NCI-H1092 treated with DMSO at 0.1 percent for 48 hours (cell line): ENCODE data around the gene SLC22A23.

Experiments
- DNase-seq: peaks from one replicate; lab custom pipeline; 2025; lab: John Stamatoyannopoulos, UW

SLC22A23 gene

DNA sequence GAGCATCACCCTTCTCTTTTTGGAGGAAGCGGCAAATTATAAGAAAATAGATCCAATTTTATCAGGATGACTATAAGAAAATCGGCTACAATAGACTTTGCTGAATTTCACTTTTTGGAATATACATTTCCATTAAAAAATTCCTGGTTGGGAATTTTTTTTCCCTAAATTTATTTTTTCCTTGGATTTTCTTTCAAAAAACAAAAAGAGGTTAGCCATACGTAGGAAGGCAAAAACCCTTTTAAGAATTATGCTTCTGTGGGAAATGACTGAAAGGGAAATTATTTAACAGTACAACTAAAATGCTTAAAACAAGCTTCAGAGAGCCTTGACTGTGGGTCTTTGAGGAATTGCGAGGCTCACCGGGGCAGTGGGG lies 86.9 kb downstream of the SLC22A23 start:
- DNase-seq: no peak

DNA sequence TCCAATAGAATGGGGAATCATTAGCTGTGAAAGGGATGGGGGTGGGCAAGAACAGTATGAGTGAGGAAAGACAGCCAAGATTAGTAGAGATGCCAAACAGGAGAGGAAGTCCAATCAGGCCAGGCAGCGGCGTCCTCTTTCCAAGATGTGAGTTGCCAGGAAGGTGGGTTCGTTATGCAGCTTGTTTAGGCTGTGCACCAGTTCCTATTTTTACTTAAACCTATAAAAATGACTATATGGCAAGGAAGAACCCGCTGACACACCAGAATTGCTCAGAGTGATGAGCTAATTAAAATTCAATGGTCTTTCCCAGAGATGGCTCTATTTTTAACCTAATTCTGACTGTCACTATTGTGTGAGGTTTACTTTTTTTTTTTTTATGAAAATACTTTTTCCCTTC lies 88.2 kb downstream of the SLC22A23 start:
- no peak for DNase-seq

DNA sequence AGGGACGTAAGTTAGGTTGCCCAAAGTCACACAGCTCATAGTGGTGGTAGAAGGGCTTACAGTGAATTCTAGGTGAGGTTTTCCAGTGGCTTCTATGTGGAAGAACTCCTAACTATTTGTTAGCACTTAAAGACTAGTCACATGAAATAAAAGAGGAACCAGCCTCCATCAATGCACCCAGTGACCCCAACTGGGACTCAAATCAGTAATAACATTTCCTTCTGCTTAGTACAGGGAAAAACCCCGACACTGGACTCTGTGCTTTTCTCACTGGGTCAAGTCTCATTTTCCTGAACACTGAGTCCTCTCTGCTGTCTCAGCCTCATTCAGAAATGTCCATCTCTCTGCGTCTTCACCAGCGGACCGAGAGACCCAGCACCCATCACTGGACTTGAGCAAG lies 89.2 kb downstream of the SLC22A23 start:
- no peak for DNase-seq

DNA sequence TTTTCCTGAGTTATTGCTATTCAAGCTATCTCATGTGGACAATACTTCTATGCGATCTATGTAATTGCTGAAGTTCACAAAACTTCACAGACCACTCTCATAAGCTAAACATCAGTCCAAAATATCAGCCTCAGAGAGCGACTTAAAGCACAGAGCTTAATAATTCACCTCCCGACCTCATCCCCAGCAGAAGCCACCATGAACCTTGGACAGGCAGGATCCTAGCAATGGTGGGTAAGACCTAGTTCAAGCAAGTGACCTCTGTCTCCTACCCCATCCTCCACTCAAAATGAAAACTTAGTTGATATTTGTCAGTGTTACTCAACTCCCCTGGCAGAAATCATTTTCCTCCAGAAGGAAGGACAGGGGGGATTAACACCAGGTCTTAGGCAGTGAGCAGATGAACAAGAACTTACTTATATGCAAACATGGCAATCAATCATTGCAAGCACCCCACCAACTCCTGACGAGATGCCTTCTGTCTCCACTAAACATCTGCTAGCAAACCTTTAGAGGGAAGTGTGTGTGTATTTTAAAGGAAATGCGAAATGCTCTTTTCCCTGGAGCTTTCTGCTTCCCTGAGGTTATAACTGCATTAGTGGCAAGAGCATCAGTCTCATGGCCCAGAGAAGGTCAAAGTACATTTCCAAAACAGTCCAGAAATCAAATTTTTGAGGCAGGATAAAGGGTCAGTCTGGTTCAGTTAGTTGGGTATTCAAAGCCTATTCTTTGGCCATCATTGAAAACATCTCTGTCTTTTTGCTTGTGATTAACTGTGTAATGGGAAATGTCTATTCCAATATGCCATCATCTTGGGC lies 90.0 kb downstream of the SLC22A23 start:
- DNase-seq: no peak

DNA sequence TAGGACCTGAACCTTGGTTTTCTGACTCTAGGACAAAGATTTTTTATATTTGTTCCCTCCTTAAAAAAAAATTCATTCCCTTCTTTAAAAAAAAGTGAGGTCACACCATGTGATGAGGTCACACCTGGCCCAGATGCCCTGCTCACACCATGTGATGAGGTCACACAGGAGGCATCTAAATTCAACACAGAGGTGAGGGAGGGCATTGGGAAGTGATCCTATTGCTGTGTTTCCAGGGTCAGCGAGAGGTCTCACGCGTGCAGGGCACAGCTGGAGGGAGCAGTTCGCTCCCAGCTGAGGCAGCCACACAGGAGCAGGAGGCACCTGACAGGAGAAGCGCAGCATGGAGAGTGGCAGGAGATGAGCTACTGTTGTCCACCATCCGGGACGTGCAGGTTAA lies 92.5 kb downstream of the SLC22A23 start:
- no peak for DNase-seq

DNA sequence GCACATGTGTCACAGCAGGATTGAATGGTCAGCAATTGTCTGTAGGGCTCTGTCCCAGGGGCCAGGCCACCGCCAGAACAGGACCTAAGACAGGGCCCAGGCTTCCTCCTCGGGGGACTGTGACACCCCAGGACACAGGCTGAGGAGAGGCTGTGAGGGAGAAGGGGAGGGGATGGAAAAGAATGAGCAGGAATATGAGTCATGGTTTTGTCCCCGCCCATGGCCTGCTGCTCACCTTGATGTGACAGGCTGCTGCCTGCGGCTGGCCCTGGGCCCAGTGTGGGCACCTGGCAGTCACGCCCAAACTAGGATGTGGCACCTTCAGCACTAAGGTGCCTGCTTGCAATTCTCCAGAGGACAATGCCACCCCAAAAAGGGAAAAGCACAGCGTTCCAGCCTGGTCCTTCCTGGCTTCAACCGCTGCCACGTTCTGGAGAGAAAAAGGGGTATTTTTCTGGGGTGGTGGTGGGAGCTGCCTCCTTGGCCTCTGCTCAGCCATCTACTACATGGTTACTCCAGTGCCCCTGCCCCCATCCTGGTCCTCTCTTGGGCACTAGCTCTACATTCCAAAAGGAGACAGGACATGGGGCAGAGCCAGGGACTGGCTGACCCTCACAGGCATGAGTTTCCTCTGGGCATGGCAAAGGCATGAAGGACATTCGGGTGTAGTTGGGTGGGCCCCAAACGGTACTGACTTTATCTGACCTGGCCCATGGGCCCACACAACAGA lies 93.4 kb downstream of the SLC22A23 start:
- no peak for DNase-seq

DNA sequence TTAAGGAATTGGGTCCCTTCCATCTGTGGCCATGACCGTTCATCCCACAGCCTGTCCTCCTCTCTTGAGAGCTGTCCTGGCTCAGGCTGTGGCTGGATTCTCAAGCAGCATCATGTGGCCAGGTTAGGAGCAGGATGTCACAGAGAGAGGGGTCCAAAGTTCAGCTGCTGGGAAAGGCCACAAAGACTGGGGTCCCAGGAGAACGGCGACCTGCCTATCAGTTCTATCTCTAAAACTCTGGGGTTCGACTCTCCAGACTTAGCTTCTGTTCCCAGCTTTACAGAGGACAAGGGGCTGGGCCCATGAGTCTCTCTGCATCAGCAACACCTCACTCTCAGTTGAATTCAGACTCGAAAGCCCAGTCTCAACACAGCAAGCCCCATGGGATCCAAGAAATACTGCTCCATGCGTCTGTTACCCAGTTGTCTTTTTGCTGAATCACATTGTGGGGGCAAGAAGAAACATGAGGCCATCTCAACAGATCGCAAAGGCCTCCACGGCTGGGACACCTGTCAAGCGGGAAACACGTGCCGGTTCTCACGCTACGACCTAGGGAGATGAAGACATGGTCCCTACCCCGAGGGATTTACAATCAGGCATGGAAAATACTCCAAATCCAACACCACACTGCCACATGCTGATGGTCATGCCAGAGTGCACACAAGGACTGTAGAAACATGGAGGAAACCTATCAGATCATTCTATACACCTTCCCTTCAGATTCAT lies 95.4 kb downstream of the SLC22A23 start:
- DNase-seq: no peak

DNA sequence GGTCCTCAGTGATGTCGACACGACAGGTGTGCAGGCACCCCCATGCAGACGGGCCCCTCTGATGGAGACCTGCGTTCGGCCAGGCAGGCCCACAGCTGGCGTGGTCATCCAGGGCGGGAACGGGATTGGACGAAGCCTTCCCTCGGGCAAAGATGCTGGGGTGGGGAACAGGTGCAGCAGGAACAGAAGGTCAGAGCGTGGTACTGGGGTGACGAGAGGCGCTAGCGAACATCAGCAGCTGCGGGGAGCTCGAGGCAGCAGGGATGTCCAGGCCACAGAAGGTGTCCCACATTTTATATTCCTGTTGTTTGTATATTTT lies 96.2 kb downstream of the SLC22A23 start:
- no peak for DNase-seq

DNA sequence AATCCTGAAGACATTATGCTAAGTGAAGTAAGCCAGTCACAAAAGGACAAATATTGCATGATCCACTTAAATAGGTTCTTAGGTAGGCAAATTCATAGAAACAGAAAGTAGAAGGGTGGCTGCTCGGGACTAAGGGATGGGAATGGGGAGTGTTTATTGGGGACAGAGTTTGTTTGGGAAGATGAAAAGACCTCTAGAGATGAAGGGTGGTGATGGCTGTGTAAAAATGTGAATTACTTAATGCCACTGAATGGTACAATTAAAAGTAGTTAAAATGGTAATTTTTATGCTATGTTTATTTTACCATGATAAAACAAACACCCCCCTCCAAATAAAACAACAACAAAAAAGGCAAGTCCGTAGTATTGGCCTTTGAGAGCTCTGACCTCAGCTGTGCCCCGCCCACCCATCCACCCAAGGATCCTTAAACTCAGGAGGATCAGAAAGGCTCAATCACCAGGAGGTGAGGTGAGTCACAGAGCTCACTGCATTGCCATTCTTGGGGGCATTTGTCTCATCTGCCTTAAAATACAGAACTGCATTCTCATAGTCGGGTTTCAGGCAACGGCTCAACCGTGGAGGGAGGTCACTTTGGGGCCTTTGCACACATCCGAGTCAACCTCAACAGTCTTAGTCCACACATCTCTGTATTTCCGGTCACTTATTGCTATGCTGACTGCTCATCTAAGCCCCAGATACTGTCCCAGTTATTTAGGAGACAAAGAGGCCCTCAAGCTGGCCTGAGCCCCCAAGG lies 96.7 kb downstream of the SLC22A23 start:
- no peak for DNase-seq

DNA sequence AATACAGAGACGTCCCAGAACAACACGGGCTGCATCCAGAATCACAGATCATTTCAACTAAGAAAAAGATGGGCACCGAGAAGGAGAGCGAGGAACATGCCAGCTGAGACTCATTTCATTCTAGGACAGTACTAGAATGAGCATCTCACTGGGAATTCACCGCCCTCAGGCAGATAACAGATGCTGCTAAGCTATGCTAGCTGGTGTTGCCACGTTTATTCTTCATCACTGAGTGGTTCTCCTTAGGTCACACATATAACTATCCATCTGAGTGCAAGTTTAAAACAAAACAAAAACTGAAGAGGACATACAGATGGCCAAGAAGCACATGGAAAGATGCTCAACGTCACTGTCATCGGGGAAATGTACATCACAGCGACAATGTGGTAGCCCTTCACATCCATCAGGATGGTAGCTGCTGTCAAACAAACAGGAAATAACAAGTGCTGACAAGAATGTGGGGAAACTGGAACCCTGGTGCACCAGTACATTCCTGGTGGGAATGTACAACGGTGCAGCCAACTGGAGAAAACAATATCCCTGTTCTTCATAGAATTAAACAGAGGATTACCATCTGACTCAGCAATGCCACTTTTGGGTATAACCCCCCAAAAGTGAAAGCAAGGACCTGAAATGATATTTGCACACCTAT lies 97.6 kb downstream of the SLC22A23 start:
- no peak for DNase-seq

DNA sequence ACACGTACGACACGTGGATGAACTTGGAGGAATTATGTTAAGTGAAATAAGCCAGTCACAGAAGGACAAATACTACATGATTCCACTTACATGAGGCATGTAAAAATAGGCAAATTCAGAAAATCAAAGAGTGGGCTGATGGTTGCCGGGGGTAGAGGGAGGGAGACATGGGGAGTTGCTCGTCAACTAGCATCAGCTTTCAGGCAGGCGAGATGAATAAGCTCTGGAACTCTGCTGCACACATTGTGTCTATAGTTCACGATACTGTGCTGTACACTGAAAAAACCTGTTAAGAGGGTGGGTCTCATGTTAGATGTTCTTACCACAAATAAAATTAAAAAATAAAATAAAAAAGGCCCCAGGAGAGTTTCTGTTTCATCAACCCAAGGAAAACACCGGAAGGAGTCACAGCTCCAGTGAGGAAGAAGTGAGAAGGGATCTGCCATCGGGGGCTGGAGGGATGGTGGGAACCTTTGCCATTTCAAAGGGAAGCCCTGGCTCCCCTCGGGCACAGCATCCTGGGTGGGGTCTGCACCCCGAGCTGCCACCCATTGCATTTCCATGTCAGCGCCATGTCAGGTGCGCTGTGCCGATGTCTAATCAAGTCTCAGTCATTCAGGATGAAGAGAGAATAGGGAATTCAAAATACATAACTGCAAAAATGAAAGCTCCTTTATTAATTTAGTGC lies 98.3 kb downstream of the SLC22A23 start:
- no peak for DNase-seq

DNA sequence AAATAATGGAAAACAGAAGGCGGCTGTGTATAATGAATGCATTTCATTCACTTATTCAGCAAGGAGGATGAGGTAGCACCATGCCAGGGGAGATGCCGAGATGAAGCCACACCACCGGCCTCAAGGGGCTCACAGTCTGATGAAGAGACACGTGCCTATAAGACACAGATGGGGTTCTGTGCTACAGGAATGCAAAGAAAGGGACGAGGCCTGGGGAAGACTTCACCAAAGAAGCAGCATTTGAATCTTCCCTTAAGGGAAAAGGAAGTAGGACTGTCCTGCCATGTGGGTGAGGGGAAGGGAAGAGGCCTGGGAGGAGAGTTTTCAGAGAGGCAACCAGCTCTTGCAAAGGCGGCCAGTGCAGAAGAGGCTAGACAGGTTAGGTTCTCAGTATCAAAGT lies 99.2 kb downstream of the SLC22A23 start:
- no peak for DNase-seq

DNA sequence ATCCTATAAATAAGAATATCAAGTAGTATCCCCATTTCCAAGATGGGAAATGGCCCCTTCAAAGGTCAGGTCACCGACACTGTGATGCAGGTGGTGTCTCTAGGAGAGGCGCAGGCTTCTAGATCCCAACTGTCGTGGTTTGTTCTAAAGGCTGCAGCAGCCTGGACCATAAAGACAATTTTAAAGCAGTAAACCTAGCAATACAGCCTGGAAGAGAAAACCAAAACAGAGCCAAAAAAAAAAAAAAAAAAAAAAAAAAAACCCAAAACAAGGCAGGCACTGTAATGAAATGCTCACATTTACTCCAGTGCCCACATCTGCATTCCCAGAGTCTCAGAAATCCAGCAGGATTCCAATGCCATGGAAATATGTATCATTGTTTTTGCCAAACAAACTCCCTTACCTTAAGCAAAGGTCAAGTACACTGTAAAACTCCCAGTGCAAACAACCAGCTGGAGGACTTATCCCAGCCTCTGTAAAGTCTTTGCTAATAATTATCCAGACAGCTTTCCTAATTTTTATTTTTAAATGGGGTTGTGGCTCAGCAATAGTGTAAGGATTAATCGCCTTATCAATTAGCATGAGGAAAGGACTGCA lies 99.9 kb downstream of the SLC22A23 start:
- no peak for DNase-seq

DNA sequence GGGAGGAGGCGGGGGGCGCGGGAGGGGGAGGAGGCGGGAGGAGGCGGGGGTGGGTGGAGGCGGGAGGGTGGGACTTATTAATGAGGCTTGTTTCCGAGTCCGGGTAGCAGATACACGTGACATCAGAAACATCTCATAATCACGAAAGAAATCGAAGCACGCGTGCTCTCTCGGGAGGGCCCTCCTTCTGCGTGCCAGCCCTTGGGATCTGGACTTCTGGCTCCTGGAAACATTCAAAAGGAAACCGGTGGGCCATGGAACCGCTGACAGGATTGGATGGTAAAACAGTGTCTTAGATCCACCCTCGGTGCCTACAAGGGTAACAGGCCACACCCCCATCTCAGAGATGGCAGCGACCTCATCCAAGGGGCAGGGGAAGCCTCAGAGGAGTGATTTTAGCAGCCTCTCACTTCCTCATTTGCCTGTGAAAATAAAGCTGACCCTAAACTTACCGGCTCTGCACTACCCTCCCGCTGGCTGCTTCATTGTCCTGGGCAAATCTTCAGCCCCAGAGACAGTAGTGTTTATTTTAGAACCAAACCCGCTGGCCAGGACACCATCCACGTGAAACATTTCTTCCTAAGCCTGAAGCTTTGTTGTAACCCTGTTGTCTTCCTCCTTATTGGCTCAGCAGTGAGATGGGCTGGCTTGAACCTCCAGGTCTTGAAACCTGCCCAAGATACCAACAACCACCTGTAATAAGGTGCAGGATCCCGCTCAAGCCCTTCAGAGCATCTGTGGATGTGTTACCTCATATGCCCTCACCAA lies 100.6 kb downstream of the SLC22A23 start:
- DNase-seq: peak; percentile 29

DNA sequence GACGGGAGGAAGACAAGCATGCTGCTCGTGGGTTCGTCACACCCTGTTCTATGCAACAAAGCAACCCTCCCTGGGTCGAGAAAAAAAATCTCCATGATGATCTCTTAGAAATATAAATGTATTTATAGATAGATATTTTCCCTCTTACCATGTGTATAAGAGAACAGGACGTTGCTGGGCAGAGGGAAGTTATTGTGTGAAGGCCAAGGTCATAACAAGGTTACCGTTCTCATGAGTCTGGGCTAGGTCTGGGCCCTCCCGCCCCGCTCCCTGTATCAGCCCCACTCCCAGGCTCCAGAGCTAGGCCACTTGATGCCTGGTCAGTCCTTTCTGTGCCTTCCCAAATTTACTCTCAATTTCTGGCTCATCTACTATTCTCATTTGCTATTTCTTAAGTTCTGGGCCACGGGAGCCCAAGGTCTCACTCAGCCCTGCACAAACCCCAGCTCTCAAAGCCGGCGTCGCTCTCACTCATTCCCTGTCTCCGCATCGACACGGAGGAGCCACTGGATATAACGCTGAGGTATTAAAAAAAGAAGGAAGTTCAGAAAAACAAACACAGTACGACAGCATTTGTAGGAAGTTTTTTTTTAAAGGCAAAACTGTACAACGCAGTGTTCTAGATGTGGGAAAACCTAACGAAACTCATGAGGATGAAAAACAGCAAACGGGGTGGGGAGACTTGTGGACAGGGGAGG lies 101.3 kb downstream of the SLC22A23 start:
- no peak for DNase-seq

DNA sequence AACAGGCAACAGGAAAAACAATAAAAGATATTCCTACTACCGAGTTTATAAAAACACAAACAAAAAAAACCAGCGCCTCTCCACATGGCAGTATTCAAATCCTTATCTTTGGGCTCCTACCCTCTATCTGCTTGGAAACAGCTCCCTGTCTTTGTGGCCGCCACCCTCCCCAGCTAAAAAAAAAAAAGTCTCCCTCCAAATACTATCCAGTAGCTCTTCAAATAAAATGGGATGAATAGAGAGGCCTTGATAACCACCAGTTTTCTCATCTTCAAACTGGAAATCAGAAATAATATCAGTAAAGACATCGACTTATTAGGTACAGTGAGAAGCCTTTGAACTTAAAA lies 101.9 kb downstream of the SLC22A23 start:
- no peak for DNase-seq

DNA sequence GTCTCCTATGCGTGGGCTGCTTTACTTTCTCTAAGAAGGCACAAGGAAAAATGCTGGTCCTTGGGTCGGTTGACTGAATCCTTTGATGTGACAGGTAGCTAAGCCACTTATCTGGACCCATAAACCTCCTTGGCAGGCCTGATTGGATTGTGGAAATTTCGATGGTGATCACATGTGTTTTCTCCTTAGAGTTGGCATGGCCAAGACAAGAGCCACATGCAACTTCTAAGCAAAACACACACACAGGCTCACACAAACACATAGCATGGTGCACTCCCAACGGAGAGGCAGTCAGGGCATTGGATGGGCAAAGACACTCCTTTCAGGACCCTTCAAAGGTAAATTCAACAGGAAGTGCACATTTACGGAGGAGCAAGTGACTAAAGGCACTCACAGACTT lies 102.9 kb downstream of the SLC22A23 start:
- no peak for DNase-seq

DNA sequence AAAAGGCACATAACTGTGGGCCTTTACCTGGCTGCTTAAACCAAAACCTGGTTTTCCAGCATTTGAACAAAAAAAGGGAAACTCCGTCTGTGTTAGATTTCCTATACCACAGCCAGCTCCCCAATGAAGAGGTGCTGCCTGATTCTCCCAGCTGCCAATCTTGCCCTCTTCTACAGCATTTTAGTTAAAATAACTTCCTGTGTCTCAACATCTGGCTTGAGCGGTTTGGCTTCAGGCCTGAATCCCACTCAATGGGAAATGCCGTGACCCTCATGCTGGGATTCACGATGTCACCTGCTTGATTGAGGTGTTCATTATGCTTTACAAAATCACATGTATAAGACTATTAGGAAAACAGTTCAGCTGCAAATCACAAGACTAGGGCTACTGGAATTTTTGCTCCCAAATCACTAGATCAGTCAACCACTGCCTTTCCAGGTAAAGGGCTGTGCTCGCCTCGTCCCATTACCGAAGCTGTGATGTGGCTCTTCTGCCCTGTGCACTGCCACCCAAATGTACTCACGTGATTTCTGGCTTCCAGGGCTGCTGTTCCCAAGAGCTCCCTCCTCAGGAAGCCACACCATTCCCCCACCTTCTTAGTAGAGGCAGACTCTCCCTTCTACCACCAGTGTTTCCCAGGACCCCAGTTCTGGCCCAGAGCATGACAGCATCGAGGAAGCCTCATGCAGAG lies 103.5 kb downstream of the SLC22A23 start:
- DNase-seq: no peak

DNA sequence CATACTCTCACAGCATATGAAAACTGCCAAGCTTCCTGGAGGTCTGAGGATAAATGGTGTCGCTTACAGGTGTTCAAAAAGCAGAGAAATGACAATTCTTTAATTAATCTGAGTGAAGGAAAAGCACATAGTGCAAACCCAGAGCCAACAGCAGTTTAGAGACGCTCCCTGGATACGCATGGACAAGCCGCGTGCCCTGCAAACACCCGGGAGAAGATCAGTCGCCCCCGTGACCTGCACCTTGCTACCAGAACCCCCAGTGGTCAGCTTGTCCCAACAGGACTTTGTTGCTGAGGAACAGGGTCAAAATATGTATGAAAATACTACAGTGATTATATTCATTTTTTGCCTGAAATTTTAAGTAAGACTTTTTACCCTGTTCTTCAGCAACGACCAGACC lies 104.2 kb downstream of the SLC22A23 start:
- peak; percentile 9 for DNase-seq
